GM10248 (cell line): Measurements from ENCODE around the gene HEATR3.

Experiments
- CTCF ChIA-PET: fragments of 300-600 bp; sonication (Branson Sonifier 250); formaldehyde crosslinking; extraction: SDS; loops from one replicate; lab custom pipeline; 2021; ENCODE audit warnings: antibody characterized with exemption; lab: Yijun Ruan, JAX
- POLR2A ChIA-PET: fragments of 350-650 bp; sonication (Branson Sonifier 250); formaldehyde crosslinking; extraction: SDS; loops from one replicate; lab custom pipeline; 2020; ENCODE audit warnings: antibody characterized with exemption; lab: Yijun Ruan, JAX
- DNase-seq: peaks from one replicate; pipeline ENCODE4 v3.0.0; 2012; ENCODE audit errors: extremely low spot score
- TF ChIP-seq, protein P1 (sequence below): IDR thresholded peaks from 2 replicates; pipeline ENCODE4 v1.5.1; 2012; ENCODE audit warnings: mild to moderate bottlenecking, low read depth; ENCODE audit errors: extremely low read depth, missing control alignments, control extremely low read depth

HEATR3 gene, protein sequence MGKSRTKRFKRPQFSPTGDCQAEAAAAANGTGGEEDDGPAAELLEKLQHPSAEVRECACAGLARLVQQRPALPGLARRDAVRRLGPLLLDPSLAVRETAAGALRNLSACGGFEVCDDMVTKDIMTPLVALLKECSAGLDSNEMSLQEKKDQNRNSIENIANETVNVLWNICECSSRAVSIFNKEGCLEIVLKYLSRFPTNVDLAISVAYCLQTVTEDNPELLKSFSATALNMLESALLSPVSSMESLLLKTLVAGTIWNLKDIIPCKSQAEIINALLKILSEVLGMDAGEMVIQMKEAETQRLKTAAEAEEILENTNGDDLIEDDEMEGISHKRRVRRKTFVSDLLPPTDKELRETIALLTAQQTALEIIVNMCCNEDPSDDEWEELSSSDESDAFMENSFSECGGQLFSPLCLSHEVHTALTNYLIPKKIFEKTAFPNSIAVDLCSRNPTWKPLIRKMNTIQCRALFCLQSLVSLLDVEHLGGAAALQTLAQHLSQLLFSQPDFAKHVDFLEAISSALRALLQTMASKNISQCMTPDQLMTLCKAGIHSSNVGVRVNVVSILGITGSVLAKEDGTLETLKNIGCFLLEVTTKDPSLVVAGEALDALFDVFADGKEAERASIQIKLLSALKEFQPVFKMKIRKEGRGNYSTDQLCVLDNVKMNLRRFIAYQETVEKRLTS

DNA sequence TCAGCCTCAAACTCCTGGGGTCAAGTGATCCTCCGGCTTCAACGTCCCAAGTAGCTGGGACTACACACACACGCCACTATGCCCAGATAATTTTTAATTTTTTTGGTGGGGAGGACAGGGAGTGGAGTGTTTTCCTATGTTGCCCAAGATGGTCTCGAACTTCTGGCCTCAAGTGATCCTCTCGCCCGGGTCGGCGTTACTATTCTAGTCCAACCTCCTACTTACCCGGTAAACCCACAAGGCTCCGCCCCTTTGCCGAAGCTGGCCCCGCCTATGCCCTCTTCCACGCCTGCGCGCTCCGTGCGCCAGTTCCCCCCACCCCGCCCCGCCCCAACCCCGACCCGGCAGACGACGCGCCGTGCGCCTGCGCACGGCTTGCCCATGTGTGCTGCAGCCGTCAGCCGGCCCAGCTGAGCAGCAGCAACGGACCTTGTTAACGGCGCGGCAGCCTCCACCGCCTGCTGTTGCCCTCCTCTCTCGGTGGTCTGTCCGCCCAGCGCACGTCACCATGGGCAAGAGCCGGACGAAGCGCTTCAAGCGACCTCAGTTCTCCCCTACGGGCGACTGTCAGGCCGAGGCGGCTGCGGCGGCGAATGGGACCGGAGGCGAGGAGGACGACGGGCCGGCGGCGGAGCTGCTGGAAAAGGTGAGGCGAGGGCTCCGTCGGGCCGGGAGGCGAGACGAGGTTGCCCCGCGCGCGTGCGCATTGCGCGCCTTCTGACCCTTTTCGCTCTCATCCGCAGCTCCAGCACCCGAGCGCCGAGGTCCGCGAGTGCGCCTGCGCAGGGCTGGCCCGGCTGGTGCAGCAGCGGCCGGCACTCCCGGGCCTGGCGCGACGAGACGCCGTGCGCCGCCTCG lies at the start of gene HEATR3:
TSS of gene HEATR3 (plus strand) at position 347 of the 858 bp plus-strand sequence. CDS start at position 509, 162 bp downstream.
- ChIA-PET CTCF (interaction anchor here (0.6 to 6.3 kb wide), 14 partner anchors 9 to 740 kb away, joined by 3 to 186 read pairs (median 4); partner anchors contain the start of gene CNEP1R1), POLR2A (interaction anchor here (0.8 to 1.1 kb wide), 2 partner anchors 17 to 56 kb away, joined by 3 to 4 read pairs; no protein-coding TSS in a partner anchor)
- TF ChIP-seq, protein P1, sequence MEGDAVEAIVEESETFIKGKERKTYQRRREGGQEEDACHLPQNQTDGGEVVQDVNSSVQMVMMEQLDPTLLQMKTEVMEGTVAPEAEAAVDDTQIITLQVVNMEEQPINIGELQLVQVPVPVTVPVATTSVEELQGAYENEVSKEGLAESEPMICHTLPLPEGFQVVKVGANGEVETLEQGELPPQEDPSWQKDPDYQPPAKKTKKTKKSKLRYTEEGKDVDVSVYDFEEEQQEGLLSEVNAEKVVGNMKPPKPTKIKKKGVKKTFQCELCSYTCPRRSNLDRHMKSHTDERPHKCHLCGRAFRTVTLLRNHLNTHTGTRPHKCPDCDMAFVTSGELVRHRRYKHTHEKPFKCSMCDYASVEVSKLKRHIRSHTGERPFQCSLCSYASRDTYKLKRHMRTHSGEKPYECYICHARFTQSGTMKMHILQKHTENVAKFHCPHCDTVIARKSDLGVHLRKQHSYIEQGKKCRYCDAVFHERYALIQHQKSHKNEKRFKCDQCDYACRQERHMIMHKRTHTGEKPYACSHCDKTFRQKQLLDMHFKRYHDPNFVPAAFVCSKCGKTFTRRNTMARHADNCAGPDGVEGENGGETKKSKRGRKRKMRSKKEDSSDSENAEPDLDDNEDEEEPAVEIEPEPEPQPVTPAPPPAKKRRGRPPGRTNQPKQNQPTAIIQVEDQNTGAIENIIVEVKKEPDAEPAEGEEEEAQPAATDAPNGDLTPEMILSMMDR: no peak
- peak; percentile 94 for DNase-seq

DNA sequence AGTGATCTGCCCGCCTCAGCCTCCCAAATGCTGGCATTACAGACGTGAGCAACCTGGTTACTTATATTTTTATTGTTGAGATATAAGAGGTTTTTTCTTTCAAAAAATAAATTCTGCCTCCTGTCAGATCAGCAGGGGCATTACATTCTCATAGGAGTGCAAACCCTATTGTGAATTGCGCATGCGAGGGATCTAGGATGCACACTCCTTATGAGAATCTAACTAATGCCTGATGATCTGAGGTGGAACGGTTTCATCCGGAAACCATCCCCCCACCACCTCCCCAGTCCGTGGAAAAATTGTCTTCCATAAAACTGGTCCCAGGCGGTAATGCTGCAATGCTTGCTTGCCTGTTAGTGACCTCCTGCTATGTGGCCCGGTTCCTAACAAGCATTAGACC lies 48.2 kb upstream of the HEATR3 start:
- CTCF ChIA-PET: no interaction called here
- POLR2A ChIA-PET: no interaction called here
- no peak for DNase-seq
- TF ChIP-seq, protein P1: no peak

DNA sequence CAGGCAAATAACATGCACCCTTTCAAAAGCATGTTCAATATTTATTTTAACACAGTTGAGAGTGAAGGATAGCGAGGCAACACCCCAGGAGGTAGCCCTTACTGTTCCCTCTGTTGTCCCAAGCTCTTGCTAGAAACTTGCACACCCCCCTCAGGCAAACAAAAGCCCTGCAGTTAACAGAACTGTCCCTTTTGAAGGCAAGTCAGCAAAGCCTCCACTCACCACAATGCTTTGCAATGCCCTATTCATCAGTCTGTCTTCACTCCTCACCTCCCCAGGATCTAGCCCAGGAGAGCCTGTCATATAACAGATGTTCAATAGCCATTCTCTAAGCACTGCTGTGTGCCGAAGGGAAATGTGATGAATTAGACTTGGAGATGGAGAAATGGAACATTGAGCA lies 44.2 kb upstream of the HEATR3 start:
- TF ChIP-seq, protein P1: no peak
- ChIA-PET CTCF (interaction anchor here (0.6 to 7.6 kb wide), 8 partner anchors 13 to 644 kb away, joined by 3 to 177 read pairs (median 4); no protein-coding TSS in a partner anchor), POLR2A (no interaction called here)
- DNase-seq: no peak

DNA sequence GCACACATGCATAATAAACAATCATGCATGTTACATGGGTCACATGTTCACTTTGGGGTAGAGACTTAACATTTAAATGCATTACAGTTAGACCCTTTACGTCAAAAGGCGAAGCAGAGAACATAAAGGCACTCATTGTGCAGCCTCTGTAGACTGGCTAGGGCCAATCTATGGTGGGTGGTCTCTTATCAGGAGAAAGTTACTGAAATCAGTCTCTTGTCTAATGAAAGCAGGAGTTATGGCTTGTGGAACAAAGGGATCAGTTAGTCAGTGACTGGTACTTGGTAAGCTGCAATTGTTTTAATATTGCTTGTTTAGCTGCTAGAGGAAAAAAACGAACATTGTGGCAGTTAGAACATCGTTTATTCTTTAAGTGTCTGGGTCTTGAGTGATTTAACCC lies 42.1 kb upstream of the HEATR3 start:
- no peak for DNase-seq
- CTCF ChIA-PET: interaction anchor here (2.0 to 7.6 kb wide), 11 partner anchors 8 to 783 kb away, joined by 6 to 177 read pairs (median 26); partner anchors contain the start of gene HEATR3
- POLR2A ChIA-PET: no interaction called here
- TF ChIP-seq, protein P1: no peak

DNA sequence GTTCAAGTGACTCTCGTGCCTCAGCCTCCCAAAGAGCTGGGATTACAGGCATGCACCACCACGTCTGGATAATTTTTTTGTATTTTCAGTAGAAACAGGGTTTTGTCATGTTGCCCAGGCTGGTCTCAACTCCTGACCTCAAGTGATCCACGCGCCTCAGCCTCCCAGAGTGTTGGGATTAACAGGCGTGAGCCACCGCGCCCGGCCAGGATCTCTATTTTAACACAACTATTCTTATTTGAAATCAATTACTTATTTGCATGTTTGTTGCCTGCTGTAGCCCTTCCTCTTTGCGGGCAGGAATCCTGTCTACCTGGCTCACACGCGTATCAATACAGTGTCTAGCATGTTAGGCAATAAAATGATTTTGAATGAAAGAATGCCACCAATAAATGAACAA lies 41.6 kb upstream of the HEATR3 start:
- POLR2A ChIA-PET: no interaction called here
- CTCF ChIA-PET: interaction anchor here (0.8 to 7.6 kb wide), 47 partner anchors 8 to 788 kb away, joined by 3 to 177 read pairs (median 7); partner anchors contain the start of genes BRD7 and HEATR3
- no peak for DNase-seq
- TF ChIP-seq, protein P1: no peak
